GM19455 (cell line): ENCODE results near the gene CEP126.

Source experiments
- ATAC-seq: cut with Tn5 transposase; IDR thresholded peaks from one replicate; pipeline ENCODE4 v1.9.1; 2021; ENCODE audit not compliant: unreplicated experiment

The CEP126 gene

DNA sequence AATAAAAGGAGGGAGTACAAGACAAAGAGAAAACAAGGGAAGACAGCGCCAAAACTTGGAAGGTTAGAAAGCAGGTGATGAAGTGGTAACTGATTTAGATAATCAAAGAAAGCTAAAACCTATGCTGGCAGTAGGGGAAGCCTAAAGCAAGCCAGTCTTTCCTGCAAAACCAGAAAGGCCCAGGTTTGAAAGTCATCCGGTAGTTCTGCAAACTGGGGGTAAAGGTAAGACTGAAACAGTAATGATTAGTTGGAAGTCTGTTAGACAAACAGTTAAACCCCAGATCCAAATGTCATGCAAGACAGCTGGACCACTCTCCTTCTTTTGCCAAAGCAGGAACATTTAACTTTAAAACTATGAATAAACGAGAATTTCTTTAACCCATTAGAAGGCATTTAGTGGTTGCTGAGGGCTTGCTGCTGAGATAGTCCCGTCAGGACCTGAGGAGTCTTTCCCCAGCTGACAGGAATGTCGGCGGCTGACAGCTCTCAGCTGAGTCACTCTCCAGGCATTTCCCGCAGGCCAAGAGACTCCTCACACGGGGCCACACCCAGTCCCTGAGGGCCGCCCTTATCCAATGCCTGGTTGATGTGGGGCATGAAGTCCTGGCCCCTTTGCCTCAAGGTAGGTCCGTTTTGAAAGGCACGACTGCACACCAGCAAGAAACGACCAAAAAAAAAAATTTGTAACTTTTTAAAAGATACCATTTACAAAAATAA, 96.1 kb downstream of the CEP126 start:
- ATAC-seq: no peak

DNA sequence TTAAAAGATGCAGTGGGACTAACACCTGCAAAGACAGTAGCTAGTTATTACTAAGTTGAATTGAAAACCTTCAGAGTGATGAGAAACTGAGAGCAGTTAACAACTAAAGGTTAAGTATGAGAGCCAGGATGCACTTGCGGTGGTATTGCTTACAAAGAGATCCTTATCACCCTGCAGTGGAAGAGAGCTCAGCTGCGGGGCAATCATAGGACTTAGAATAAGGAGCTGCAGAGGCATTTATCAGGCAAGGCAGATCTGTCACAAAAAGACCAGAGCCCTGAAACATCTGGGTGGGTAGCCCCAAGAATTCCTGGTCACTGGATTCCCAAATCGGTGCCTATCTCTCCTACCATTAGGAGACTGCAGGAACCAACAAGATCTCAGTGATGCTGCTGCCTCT, 98.1 kb downstream of the CEP126 start:
- ATAC-seq: no peak

- ATAC-seq: no peak
Observed at GRCh38 chr11:102014756-102015155, 99.9 kb downstream of the CEP126 start.

DNA sequence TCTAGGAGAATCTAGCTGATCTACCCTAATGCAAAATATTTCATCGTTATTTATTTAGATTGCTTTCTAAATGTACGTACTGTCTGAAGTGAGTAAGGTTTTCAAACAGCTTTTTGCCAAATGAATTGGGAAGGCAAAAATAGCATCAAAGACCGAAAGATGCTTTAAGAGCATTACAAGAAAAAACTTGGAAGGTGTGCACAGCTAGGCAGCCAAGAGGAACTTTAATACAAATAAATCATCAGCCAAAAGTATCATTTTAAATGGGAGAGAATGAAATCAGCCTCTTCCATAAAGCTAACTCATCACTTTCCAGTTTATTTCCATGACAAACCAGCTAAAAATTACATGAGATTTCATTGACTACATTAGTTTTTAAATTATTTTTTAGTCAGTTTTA, 102.2 kb downstream of the CEP126 start:
- no peak for ATAC-seq

GRCh38 chr11:102026217-102026616, 111.4 kb downstream of the CEP126 start:
- no peak for ATAC-seq

- no peak for ATAC-seq
Observed at GRCh38 chr11:102026959-102027358, 112.1 kb downstream of the CEP126 start.

GRCh38 chr11:102036757-102037156, 121.9 kb downstream of the CEP126 start:
- ATAC-seq: no peak

- no peak for ATAC-seq
Observed at GRCh38 chr11:102046841-102047240, 132.0 kb downstream of the CEP126 start.

DNA sequence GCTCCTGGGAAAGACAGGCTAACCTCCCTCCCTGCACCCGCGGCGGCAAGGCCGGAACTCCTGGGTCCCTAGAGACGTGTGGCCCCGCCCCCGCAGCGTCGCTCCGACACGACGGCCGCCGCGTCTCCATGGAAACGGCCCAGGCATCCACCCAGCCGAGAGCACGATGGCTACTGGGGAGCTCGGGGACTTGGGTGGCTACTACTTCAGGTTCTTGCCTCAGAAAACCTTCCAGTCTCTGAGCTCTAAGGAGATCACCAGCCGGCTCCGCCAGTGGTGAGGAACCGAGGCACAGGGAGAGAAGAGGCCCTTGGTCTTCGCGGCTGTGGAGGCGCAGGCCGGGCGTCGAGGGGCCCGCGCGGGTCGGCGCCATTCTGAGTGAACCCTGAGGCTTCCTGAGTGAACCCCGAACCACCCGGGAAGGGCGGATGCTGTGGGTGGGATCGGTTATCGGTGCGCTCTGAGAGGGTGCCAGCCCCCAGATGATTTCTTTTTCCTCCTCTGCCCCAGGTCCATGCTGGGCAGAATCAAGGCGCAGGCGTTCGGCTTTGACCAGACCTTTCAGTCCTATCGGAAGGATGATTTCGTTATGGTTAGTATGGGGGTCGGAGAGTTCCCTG, 132.6 kb downstream of the CEP126 start, which contains the start of gene CFAP300:
CFAP300 (plus strand) TSS at position 133 of the 620 bp plus-strand sequence; CDS start at position 167, 34 bp downstream.
- ATAC-seq: no peak
